H9 (cell line): Measurements from ENCODE around the gene PFKFB2. TPM values are rescaled to one million over a fixed set of nuclear protein-coding genes. Genes with fewer than 3 reads are reported as not detected.

Source experiments
- DNase-seq: peaks from one replicate; pipeline ENCODE4 v3.0.0-alpha.2; 2017
- H2AFZ ChIP-seq: one replicate; pipeline ENCODE4 v1.6.1; 2013; ENCODE audit warnings: mild to moderate bottlenecking, low read length, control low read depth, moderate library complexity
- H2AK5ac ChIP-seq: 2 replicates; pipeline ENCODE4 v1.6.1; 2013; ENCODE audit warnings: low read length, control low read depth, mixed read lengths; ENCODE audit not compliant: insufficient read length
- H2BK120ac ChIP-seq: one replicate; pipeline ENCODE4 v1.6.1; 2013; ENCODE audit warnings: low read depth, mild to moderate bottlenecking, low read length, control low read depth, inconsistent platforms; ENCODE audit not compliant: poor library complexity, severe bottlenecking
- H2BK12ac ChIP-seq: 2 replicates; pipeline ENCODE4 v1.6.1; 2013; ENCODE audit warnings: low read length, control low read depth, mixed read lengths, low read depth; ENCODE audit not compliant: insufficient read length
- H2BK15ac ChIP-seq: 2 replicates; pipeline ENCODE4 v1.6.1; 2013; ENCODE audit warnings: low read depth, low read length, control low read depth
- H2BK20ac ChIP-seq: one replicate; pipeline ENCODE4 v1.6.1; 2013; ENCODE audit warnings: low read depth, mild to moderate bottlenecking, low read length, control low read depth, inconsistent platforms; ENCODE audit not compliant: poor library complexity, severe bottlenecking
- H2BK5ac ChIP-seq: 2 replicates; pipeline ENCODE4 v1.6.1; 2013; ENCODE audit warnings: low read length, control low read depth, mixed read lengths; ENCODE audit not compliant: insufficient read length
- H3K14ac ChIP-seq: 2 replicates; pipeline ENCODE4 v1.6.1; 2013; ENCODE audit warnings: low read length, control low read depth; ENCODE audit not compliant: insufficient read depth
- H3K18ac ChIP-seq: 2 replicates; pipeline ENCODE4 v1.6.1; 2013; ENCODE audit warnings: low read depth, mild to moderate bottlenecking, mixed read lengths, low read length, control low read depth; ENCODE audit not compliant: insufficient read length
- H3K23ac ChIP-seq: 2 replicates; pipeline ENCODE4 v1.6.1; 2013; ENCODE audit warnings: low read length, control low read depth, mixed read lengths, low read depth; ENCODE audit not compliant: insufficient read length
- H3K23me2 ChIP-seq: 2 replicates; pipeline ENCODE4 v1.6.1; 2013; ENCODE audit warnings: low read depth, mild to moderate bottlenecking, mixed read lengths, low read length, control low read depth; ENCODE audit not compliant: insufficient read length, poor library complexity, severe bottlenecking
- H3K27ac ChIP-seq: 2 replicates; pipeline ENCODE4 v1.5.1; 2013; ENCODE audit warnings: low read length, control low read depth, mixed read lengths, low read depth; ENCODE audit not compliant: insufficient read length
- H3K27me3 ChIP-seq: 2 replicates; pipeline ENCODE4 v1.6.1; 2013; ENCODE audit warnings: low read length, control low read depth, inconsistent platforms; ENCODE audit not compliant: insufficient read depth
- H3K4ac ChIP-seq: 2 replicates; pipeline ENCODE4 v1.6.1; 2013; ENCODE audit warnings: low read depth, mild to moderate bottlenecking, control low read depth, inconsistent platforms, low read length, moderate library complexity
- H3K4me1 ChIP-seq: 2 replicates; pipeline ENCODE4 v1.6.1; 2013; ENCODE audit warnings: low read length, control low read depth, inconsistent platforms; ENCODE audit not compliant: insufficient read depth
- H3K4me2 ChIP-seq: 2 replicates; pipeline ENCODE4 v1.6.1; 2013; ENCODE audit warnings: low read length, control low read depth, mixed read lengths; ENCODE audit not compliant: insufficient read length, insufficient read depth
- H3K56ac ChIP-seq: 2 replicates; pipeline ENCODE4 v1.6.1; 2013; ENCODE audit warnings: low read depth, mild to moderate bottlenecking, mixed read lengths, low read length, control low read depth; ENCODE audit not compliant: insufficient read length
- H3K79me1 ChIP-seq: 2 replicates; pipeline ENCODE4 v1.6.1; 2013; ENCODE audit warnings: low read depth, mild to moderate bottlenecking, moderate library complexity, low read length, control low read depth, inconsistent platforms; ENCODE audit not compliant: insufficient read depth, poor library complexity, severe bottlenecking
- H3K79me2 ChIP-seq: 2 replicates; pipeline ENCODE4 v1.6.1; 2013; ENCODE audit warnings: low read length, control low read depth, inconsistent platforms; ENCODE audit not compliant: insufficient read depth
- H3K9ac ChIP-seq: 2 replicates; pipeline ENCODE4 v1.6.1; 2013; ENCODE audit warnings: low read length, control low read depth, mixed read lengths; ENCODE audit not compliant: insufficient read length; ENCODE audit errors: extremely low read depth
- H3K9me3 ChIP-seq: one replicate; pipeline ENCODE4 v1.6.1; 2013; ENCODE audit warnings: low read depth, low read length, inconsistent platforms; ENCODE audit not compliant: control insufficient read depth
- H3T11ph ChIP-seq: one replicate; pipeline ENCODE4 v1.6.1; 2013; ENCODE audit warnings: mild to moderate bottlenecking, low read length, control low read depth, inconsistent platforms
- H4K20me1 ChIP-seq: one replicate; pipeline ENCODE4 v1.6.1; 2013; ENCODE audit not compliant: control insufficient read depth, insufficient read length, insufficient read depth
- H4K5ac ChIP-seq: 2 replicates; pipeline ENCODE4 v1.6.1; 2013; ENCODE audit warnings: low read depth, mild to moderate bottlenecking, mixed read lengths, low read length, control low read depth; ENCODE audit not compliant: insufficient read length
- H4K8ac ChIP-seq: replicated peaks from 2 replicates; pipeline ENCODE4 v1.6.1; 2013; ENCODE audit warnings: low read length, control low read depth, mixed read lengths, low read depth; ENCODE audit not compliant: insufficient read length
- H4K91ac ChIP-seq: 2 replicates; pipeline ENCODE4 v1.6.1; 2013; ENCODE audit warnings: low read depth, mild to moderate bottlenecking, moderate library complexity, mixed read lengths, low read length, control low read depth; ENCODE audit not compliant: insufficient read length
- H3K27ac Mint-ChIP-seq, 3 experiments: 2 replicates in 2 of 3; 3 replicates in 1 of 3; pipeline ENCODE4 v1.8.0; 2020 to 2021; ENCODE audit warnings: mixed read lengths in 3 of 3, mild to moderate bottlenecking in 1 of 3, moderate library complexity in 1 of 3
- H3K27me3 Mint-ChIP-seq: 2 replicates; pipeline ENCODE4 v1.8.0; 2021; ENCODE audit warnings: low read depth, mild to moderate bottlenecking, moderate library complexity, mixed read lengths
- H3K36me3 Mint-ChIP-seq, 3 experiments: 2 replicates in 2 of 3; 3 replicates in 1 of 3; pipeline ENCODE4 v1.8.0; 2020 to 2021; ENCODE audit warnings: low read depth in 3 of 3, mixed read lengths in 3 of 3; ENCODE audit not compliant: insufficient read depth in 1 of 3
- H3K4me1 Mint-ChIP-seq, 2 experiments: 2 replicates each; pipeline ENCODE4 v1.8.0; 2020; ENCODE audit warnings: mixed read lengths in 2 of 2
- H3K4me3 Mint-ChIP-seq, 2 experiments: 2 replicates in 1 of 2; 3 replicates in 1 of 2; pipeline ENCODE4 v1.8.0; 2020 to 2021; ENCODE audit warnings: mild to moderate bottlenecking in 2 of 2, mixed read lengths in 2 of 2, moderate library complexity in 1 of 2
- H3K9me3 Mint-ChIP-seq, 2 experiments: 2 replicates in 1 of 2; 3 replicates in 1 of 2; pipeline ENCODE4 v1.8.0; 2020; ENCODE audit warnings: mild to moderate bottlenecking in 2 of 2, mixed read lengths in 2 of 2, moderate library complexity in 1 of 2
- CTCF ChIP-seq: fragments of 200-600 bp; sonication (generic); conservative IDR thresholded peaks from 3 replicates; pipeline ENCODE4 v1.8.0; 2021; ENCODE audit warnings: antibody characterized with exemption, mild to moderate bottlenecking
- WGBS: extraction: QIAGEN DNeasy Blood & Tissue Kit; methylation state at CpG from one replicate; pipeline ENCODE4 v1.1.7; 2013; ENCODE audit warnings: missing lambda C conversion rate, low lambda C conversion rate, mixed read lengths; ENCODE audit not compliant: insufficient read length; ENCODE audit errors: extremely low coverage; 5-methylcytosine and 5-hydroxymethylcytosine counted together
- total RNA-seq: library from RNA; stranded (reverse); gene quantifications from 2 replicates; pipeline ENCODE4 v1.2.1, GENCODE V29; 2021

PFKFB2 gene
- total RNA-seq, 1 experiment from 2014 or later: 14.6 TPM

GRCh38 chr1:207097871-207098324, 44.8 kb downstream of the PFKFB2 start:
- Histone ChIP-seq H3K4me2 (no peak overlapping the region), H3K79me2 (no peaks in the 10 kb centered on the region), H3K4ac (no peak overlapping the region), H4K8ac (no peak overlapping the region), H3K9me3 (peaks cover 18% of the 10 kb centered on the region), H2BK5ac (no peak overlapping the region), H3K9ac (no peak overlapping the region), H3K79me1 (no peaks in the 10 kb centered on the region), H3T11ph (no peak overlapping the region), H3K27ac (no peak overlapping the region), H3K23ac (no peak overlapping the region), H2BK20ac (no peak overlapping the region), H2BK12ac (no peak overlapping the region), H4K20me1 (no peaks in the 10 kb centered on the region), H4K5ac (no peak overlapping the region), H3K4me1 (no peaks in the 10 kb centered on the region), H3K14ac (no peak overlapping the region), H2BK15ac (no peak overlapping the region), H4K91ac (no peak overlapping the region), H3K23me2 (no peaks in the 10 kb centered on the region), H3K18ac (no peak overlapping the region), H3K27me3 (no peaks in the 10 kb centered on the region), H2AK5ac (no peak overlapping the region), H3K56ac (no peak overlapping the region), H2AFZ (no peak overlapping the region), H2BK120ac (no peak overlapping the region)
- Mint-ChIP-seq H3K36me3 (peaks cover 0 to 9% (median 3%) of the 10 kb centered on the region in 3 experiments; a peak in 5 of 7 replicates), H3K4me1 (no peaks in the 10 kb centered on the region), H3K9me3 (peaks cover 19 to 21% of the 10 kb centered on the region in 2 experiments), H3K4me3 (no peak overlapping the region), H3K27ac (no peak overlapping the region), H3K27me3 (peaks cover 2% of the 10 kb centered on the region)
- TF ChIP-seq CTCF: no peak
- no CpG with 5 or more reads among the region's 3 CpGs for WGBS
- no peak for DNase-seq
